ENCODE results near the gene TMX3.

DNA sequence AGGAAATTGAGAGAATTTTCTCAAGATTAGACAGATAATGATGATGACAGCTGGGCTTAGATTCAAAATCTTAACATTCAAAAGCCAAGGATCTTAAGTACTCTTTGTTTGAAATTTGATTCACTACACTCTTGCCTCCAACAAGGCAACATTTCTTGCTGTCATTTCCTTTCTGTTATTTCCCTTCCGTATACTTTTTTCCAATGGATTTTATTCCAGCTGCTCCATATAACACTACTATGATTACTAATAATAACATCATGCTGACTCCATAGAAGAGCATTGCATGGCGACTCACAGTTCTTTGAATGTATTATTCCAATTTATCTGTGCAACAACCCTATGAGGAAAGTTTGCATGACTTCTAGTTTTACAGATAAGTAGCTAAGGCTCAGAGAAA lies 49.1 kb upstream of the TMX3 start:
- TF ChIP-seq, protein P1, sequence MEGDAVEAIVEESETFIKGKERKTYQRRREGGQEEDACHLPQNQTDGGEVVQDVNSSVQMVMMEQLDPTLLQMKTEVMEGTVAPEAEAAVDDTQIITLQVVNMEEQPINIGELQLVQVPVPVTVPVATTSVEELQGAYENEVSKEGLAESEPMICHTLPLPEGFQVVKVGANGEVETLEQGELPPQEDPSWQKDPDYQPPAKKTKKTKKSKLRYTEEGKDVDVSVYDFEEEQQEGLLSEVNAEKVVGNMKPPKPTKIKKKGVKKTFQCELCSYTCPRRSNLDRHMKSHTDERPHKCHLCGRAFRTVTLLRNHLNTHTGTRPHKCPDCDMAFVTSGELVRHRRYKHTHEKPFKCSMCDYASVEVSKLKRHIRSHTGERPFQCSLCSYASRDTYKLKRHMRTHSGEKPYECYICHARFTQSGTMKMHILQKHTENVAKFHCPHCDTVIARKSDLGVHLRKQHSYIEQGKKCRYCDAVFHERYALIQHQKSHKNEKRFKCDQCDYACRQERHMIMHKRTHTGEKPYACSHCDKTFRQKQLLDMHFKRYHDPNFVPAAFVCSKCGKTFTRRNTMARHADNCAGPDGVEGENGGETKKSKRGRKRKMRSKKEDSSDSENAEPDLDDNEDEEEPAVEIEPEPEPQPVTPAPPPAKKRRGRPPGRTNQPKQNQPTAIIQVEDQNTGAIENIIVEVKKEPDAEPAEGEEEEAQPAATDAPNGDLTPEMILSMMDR (IDR thresholded peaks at IDR 0.05; ENCODE audit: low read depth, low read length, poor library complexity, severe bottlenecking), result no peak
- TF ChIP-seq EZH2phosphoT487 (IDR thresholded peaks at IDR 0.05; ENCODE audit: borderline replicate concordance, low read length), result no peak
